ENCODE results near the gene DONSON.

DNA sequence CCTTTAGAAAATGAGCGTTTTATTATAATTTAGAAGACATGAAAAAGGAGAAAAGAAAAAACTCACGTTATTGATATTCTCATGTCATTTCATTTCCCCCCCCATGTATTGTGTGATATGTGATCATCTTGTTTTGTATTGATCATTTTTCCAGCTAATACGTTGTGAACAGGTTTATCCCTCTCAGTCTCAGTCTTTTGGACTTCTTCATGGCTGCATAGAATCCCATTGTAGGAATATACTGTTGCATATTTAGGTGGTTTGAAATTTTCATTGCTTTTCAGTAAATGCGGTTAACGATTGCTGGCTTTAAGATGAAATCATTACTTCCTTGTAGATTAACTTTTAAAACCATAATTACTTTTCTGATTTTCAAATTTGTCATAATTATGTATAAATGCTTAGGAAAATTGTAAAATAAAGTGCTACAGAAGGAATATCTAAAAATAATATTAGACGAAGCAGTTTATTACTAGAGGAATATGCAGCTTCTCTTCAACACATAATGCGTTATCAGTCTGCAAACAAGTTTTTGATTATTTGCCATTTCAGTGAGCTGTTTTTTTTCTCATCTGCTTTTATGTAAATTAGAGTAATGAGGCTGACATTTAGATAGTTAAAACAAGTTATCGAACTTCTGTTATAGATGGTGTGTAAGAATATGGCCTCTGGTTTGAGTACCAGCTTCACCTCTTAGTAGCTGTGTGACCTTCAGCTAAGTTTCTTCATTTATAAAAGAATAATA lies 43.9 kb downstream of the DONSON start:
- TF ChIP-seq TAF1 (IDR thresholded peaks at IDR 0.05; ENCODE audit: low read depth, low read length) = no peak
- no peak for TF ChIP-seq POLR2A (IDR thresholded peaks at IDR 0.05; ENCODE audit: low read depth, low read length)
- no peak for TF ChIP-seq POLR2AphosphoS5 (IDR thresholded peaks at IDR 0.05; ENCODE audit: low read depth, low read length)
- no peak for TF ChIP-seq PAX5 (IDR thresholded peaks at IDR 0.05; ENCODE audit: insufficient read depth, low read length, severe bottlenecking)

All from GM12891 (cell line).